GM21526 (cell line): Measurements from ENCODE around the gene UHRF1.
"Not testable (repeated sequence)": the region's sequence is repeated elsewhere in the genome, so short reads cannot be mapped to it uniquely, and the experiment has no call there.

Source experiments
- ATAC-seq: cut with Tn5 transposase; IDR thresholded peaks from one replicate; pipeline ENCODE4 v1.9.1; 2021; ENCODE audit warnings: moderate library complexity; ENCODE audit not compliant: unreplicated experiment, low FRiP score

Gene UHRF1

GRCh38 chr19:4896372-4896771 lies 12.9 kb upstream of the UHRF1 start:
- no peak for ATAC-seq

GRCh38 chr19:4897146-4897545 lies 12.2 kb upstream of the UHRF1 start:
- no peak for ATAC-seq

- not testable (repeated sequence) for ATAC-seq
Measured at GRCh38 chr19:4900879-4901278, 8.4 kb upstream of the UHRF1 start.

- ATAC-seq, result no peak
Measured at GRCh38 chr19:4902796-4903195, 6.5 kb upstream of the UHRF1 start, which contains the start of gene ARRDC5. ARRDC5 (minus strand) TSS chr19:4902896; CDS start chr19:4902825, 71 bp downstream.

- ATAC-seq, result no peak
Measured at GRCh38 chr19:4904481-4904880, 4.8 kb upstream of the UHRF1 start.

GRCh38 chr19:4906963-4907362 lies 2.3 kb upstream of the UHRF1 start:
- ATAC-seq, result no peak

- no peak for ATAC-seq
Measured at GRCh38 chr19:4908360-4908759, 941 bp upstream of the UHRF1 start.

GRCh38 chr19:4908781-4909155 lies 533 bp upstream of the UHRF1 start:
- ATAC-seq, result no peak

GRCh38 chr19:4909897-4910593 lies 744 bp downstream of the UHRF1 start:
- ATAC-seq, result no peak

GRCh38 chr19:4910594-4911281 lies 1.4 kb downstream of the UHRF1 start:
- ATAC-seq, result no peak

GRCh38 chr19:4911314-4911713 lies 2.0 kb downstream of the UHRF1 start:
- no peak for ATAC-seq

GRCh38 chr19:4911786-4912672 lies 2.7 kb downstream of the UHRF1 start:
- ATAC-seq, result no peak

- no peak for ATAC-seq
Measured at GRCh38 chr19:4913996-4914735, 4.9 kb downstream of the UHRF1 start.

- no peak for ATAC-seq
Measured at GRCh38 chr19:4914736-4915501, 5.6 kb downstream of the UHRF1 start.

- no peak for ATAC-seq
Measured at GRCh38 chr19:4916292-4917082, 7.2 kb downstream of the UHRF1 start.

GRCh38 chr19:4922530-4923275 lies 13.4 kb downstream of the UHRF1 start:
- ATAC-seq, result no peak

GRCh38 chr19:4923276-4923747 lies 14.0 kb downstream of the UHRF1 start:
- ATAC-seq, result no peak

- no peak for ATAC-seq
Measured at GRCh38 chr19:4929186-4929585, 19.9 kb downstream of the UHRF1 start.
